Aorta (tissue), 5 donors: ENCODE results near the gene LTO1. TPM values are rescaled to one million over a fixed set of nuclear protein-coding genes. Genes with fewer than 3 reads are reported as not detected.

Source experiments
- ATAC-seq: fragments of 200-7000 bp; cut with Tn5 transposase; one replicate; pipeline ENCODE4 v1.9.1; 2022; ENCODE audit warnings: moderate library complexity; ENCODE audit not compliant: low FRiP score
- DNase-seq, 2 donors: peaks; one replicate each; pipeline ENCODE4 v3.0.0-alpha.2; 2020
- H3K27ac ChIP-seq, 2 donors: one replicate each; pipeline ENCODE4 v1.5.1; 2013; ENCODE audit warnings: low read length in 2 of 2, mild to moderate bottlenecking in 2 of 2, moderate library complexity in 2 of 2, control low read depth in 1 of 2, inconsistent platforms in 1 of 2, low read depth in 1 of 2
- H3K27me3 ChIP-seq, 2 donors: one replicate each; pipeline ENCODE4 v1.6.1; 2013; ENCODE audit warnings: control low read depth in 1 of 2, low read length in 1 of 2, mild to moderate bottlenecking in 1 of 2, moderate library complexity in 1 of 2; ENCODE audit not compliant: insufficient read depth in 2 of 2, control insufficient read depth in 1 of 2
- H3K36me3 ChIP-seq, 2 donors: one replicate each; pipeline ENCODE4 v1.6.1; 2013; ENCODE audit warnings: control low read depth in 1 of 2, low read length in 1 of 2, mild to moderate bottlenecking in 1 of 2; ENCODE audit not compliant: insufficient read depth in 2 of 2, control insufficient read depth in 1 of 2
- H3K4me1 ChIP-seq, 2 donors: one replicate each; pipeline ENCODE4 v1.6.1; 2013; ENCODE audit warnings: low read length in 2 of 2, control low read depth in 1 of 2, mild to moderate bottlenecking in 1 of 2, moderate library complexity in 1 of 2; ENCODE audit not compliant: insufficient read depth in 2 of 2, control insufficient read depth in 1 of 2
- H3K4me3 ChIP-seq, 2 donors: one replicate each; pipeline ENCODE4 v1.5.1; 2013; ENCODE audit warnings: low read length in 2 of 2, control low read depth in 1 of 2, mild to moderate bottlenecking in 1 of 2
- H3K9me3 ChIP-seq: one replicate; pipeline ENCODE4 v1.6.1; 2013; ENCODE audit warnings: mild to moderate bottlenecking, low read length; ENCODE audit not compliant: control insufficient read depth
- WGBS, 2 donors: extraction: QIAGEN DNeasy Blood & Tissue Kit; methylation state at CpG; one replicate each; pipeline ENCODE4 v1.1.7; 2013; 5-methylcytosine and 5-hydroxymethylcytosine counted together
- intact Hi-C, 2 donors: fragments of 100-400 bp; cut with DNase I; formaldehyde crosslinking; loops; one replicate each; pipeline versions ENCODE4 v1.14.2 to v1.15.0; 2022
- polyA plus RNA-seq, 2 donors: library from polyadenylated mRNA; stranded (reverse); fragments of 200-250 nt; gene quantifications; one replicate each; pipeline ENCODE4 v1.2.3, GENCODE V29; 2013
- total RNA-seq, 2 donors: library from RNA; stranded (reverse); fragmentation: NEBNext Ultra II Directional; extraction: Animal tissue kit (Norgen Biotek cat#: 25700); gene quantifications; one replicate each; pipeline ENCODE4 v1.2.1, GENCODE V29; 2021
- donor health status: healthy with polysubstance abuse.
- donor health status: Bipolar disorder and iron deficiency.
- donor health status: DM: no; HTN: no; CAD: no.
- donor health status: DM: no; HTN: no; CAD: no.
- donor health status: DM: yes; HTN: yes; CAD: no.

The LTO1 gene
- total and polyA plus RNA-seq, 4 donors, result 4.6 to 34.5 (median 26.6) TPM

DNA sequence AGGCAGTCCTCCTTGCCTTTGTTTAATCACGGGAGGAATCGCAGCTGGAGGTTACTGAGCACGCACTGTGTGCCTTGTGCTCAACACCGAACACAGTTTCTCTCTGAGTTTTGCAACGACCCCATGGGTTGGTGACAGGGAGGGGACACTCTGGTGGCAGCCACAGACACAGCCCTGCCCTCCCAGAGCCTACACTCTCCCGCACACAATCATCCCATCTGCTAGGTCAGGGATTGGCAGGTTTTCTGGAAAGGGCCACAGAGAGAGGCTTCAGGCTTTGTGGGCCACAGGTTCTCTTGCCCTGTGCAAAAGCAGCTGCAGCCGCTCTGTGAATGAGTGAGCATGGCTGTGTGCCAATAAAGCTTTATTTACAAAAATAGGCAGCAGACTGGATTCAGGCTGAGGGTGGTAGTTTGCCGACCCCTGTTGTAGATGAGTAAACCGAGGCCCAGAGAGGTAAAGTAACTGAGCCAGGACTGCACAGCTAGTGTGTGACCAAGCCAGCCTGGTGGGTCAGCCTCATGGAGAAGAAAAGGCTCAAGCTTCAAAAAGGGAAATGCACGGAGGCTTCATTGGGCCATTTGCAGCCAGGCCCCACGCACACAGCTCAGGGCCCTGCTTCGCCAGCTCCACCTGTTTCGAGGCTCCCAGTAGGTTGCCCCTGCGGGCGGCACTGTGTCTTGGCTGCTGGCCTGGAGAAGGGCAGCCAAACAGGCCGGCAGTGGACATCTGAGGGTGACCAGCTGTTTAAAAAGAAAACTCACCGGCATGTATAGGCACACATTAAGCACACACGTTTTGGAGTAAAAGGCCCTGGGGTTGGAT, 16.3 kb downstream of the LTO1 start:
- peaks cover 2% of the 10 kb centered on the region in 2 donors for H3K36me3 ChIP-seq
- no peak overlapping the region for H3K27ac ChIP-seq
- H3K4me3 ChIP-seq, result no peak overlapping the region
- ATAC-seq (no peak), DNase-seq (peak; percentile 35 to 66)
- intact Hi-C loops, result no loop called here
- 76 to 79% methylated on average over 18 of the region's 18 CpGs for WGBS, 2 donors
- H3K9me3 ChIP-seq, result no peaks in the 10 kb centered on the region
- no peaks in the 10 kb centered on the region for H3K27me3 ChIP-seq
- no peaks in the 10 kb centered on the region for H3K4me1 ChIP-seq

GRCh38 chr11:69657911-69658625, 17.1 kb downstream of the LTO1 start:
- Histone ChIP-seq H3K36me3 (peaks cover 2% of the 10 kb centered on the region in 2 donors), H3K4me1 (no peaks in the 10 kb centered on the region), H3K4me3 (no peak overlapping the region), H3K9me3 (no peaks in the 10 kb centered on the region), H3K27me3 (no peaks in the 10 kb centered on the region), H3K27ac (no peak overlapping the region)
- WGBS, 2 donors, result 56 to 57% methylated on average over 27 of the region's 27 CpGs
- intact Hi-C loops, result no loop called here
- DNase-seq, result peak; percentile 6 to 69
- ATAC-seq, result no peak

- 81 to 88% methylated on average over 14 of the region's 14 CpGs for WGBS, 2 donors
- Histone ChIP-seq H3K27me3 (no peaks in the 10 kb centered on the region), H3K36me3 (peaks cover 0 to 2% of the 10 kb centered on the region in 2 donors), H3K27ac (no peak overlapping the region), H3K9me3 (no peaks in the 10 kb centered on the region), H3K4me3 (no peak overlapping the region), H3K4me1 (no peaks in the 10 kb centered on the region)
- intact Hi-C loops, result no loop called here
- ATAC-seq (no peak), DNase-seq (peak; percentile 33 to 52)
These were observed 17.7 kb downstream of the LTO1 start for GRCh38 chr11:69657456-69657910.

- H3K4me3 ChIP-seq, result no peak overlapping the region
- WGBS, 2 donors, result 83 to 84% methylated on average over 20 of the region's 20 CpGs
- ATAC-seq, result no peak
These were observed 18.4 kb downstream of the LTO1 start for GRCh38 chr11:69656536-69657455.

GRCh38 chr11:69655479-69656428, 19.4 kb downstream of the LTO1 start:
- H3K4me3 ChIP-seq, result no peak overlapping the region
- peaks cover 0 to 2% of the 10 kb centered on the region in 2 donors for H3K36me3 ChIP-seq
- WGBS, 2 donors, result 84% methylated on average over 19 of the region's 19 CpGs
- intact Hi-C loops, result no loop called here
- H3K9me3 ChIP-seq, result no peaks in the 10 kb centered on the region
- H3K27ac ChIP-seq, result no peak overlapping the region
- ATAC-seq (no peak), DNase-seq (peak in 1 of 2 donors; percentile 70)
- no peaks in the 10 kb centered on the region for H3K27me3 ChIP-seq
- no peaks in the 10 kb centered on the region for H3K4me1 ChIP-seq

More at GRCh38 chr11:69656536-69657455, 18.4 kb downstream of the LTO1 start:
- no peaks in the 10 kb centered on the region for H3K27me3 ChIP-seq
- H3K36me3 ChIP-seq, result peaks cover 0 to 2% of the 10 kb centered on the region in 2 donors
- intact Hi-C loops, result no loop called here
- DNase-seq, result peak in 1 of 2 donors; percentile 52
- H3K27ac ChIP-seq, result no peak overlapping the region
- H3K9me3 ChIP-seq, result no peaks in the 10 kb centered on the region
- no peaks in the 10 kb centered on the region for H3K4me1 ChIP-seq

GRCh38 chr11:69654660-69655478, 20.3 kb downstream of the LTO1 start:
- WGBS, 2 donors, result 69 to 70% methylated on average over 27 of the region's 27 CpGs
- intact Hi-C loops, result no loop called here
- DNase-seq, result peak in 1 of 2 donors; percentile 64

GRCh38 chr11:69654001-69654659, 21.0 kb downstream of the LTO1 start:
- 87 to 90% methylated on average over 38 of the region's 38 CpGs for WGBS, 2 donors
- ATAC-seq (no peak), DNase-seq (peak in 1 of 2 donors; percentile 73)
- Histone ChIP-seq H3K4me3 (no peak overlapping the region), H3K4me1 (no peaks in the 10 kb centered on the region), H3K27me3 (no peaks in the 10 kb centered on the region), H3K27ac (no peak overlapping the region), H3K36me3 (peaks cover 0 to 4% of the 10 kb centered on the region in 2 donors), H3K9me3 (no peaks in the 10 kb centered on the region)
- intact Hi-C loops, result no loop called here

More at GRCh38 chr11:69654660-69655478, 20.3 kb downstream of the LTO1 start:
- H3K4me3 ChIP-seq, result no peak overlapping the region
- H3K27me3 ChIP-seq, result no peaks in the 10 kb centered on the region
- no peaks in the 10 kb centered on the region for H3K9me3 ChIP-seq
- H3K4me1 ChIP-seq, result no peaks in the 10 kb centered on the region
- H3K27ac ChIP-seq, result no peak overlapping the region
- no peak for ATAC-seq
- peaks cover 0 to 4% of the 10 kb centered on the region in 2 donors for H3K36me3 ChIP-seq
